CD4-positive, alpha-beta T cell treated with Interleukin-15 for 4 hours (primary cell): Measurements from ENCODE around the gene THSD4.
"Not testable (repeated sequence)": the region's sequence is repeated elsewhere in the genome, so short reads cannot be mapped to it uniquely, and the experiment has no call there.

Experiments
- DNase-seq: peaks from one replicate; pipeline ENCODE4 v3.0.0-alpha.2; 2020; ENCODE audit warnings: low spot score

The THSD4 gene

DNA sequence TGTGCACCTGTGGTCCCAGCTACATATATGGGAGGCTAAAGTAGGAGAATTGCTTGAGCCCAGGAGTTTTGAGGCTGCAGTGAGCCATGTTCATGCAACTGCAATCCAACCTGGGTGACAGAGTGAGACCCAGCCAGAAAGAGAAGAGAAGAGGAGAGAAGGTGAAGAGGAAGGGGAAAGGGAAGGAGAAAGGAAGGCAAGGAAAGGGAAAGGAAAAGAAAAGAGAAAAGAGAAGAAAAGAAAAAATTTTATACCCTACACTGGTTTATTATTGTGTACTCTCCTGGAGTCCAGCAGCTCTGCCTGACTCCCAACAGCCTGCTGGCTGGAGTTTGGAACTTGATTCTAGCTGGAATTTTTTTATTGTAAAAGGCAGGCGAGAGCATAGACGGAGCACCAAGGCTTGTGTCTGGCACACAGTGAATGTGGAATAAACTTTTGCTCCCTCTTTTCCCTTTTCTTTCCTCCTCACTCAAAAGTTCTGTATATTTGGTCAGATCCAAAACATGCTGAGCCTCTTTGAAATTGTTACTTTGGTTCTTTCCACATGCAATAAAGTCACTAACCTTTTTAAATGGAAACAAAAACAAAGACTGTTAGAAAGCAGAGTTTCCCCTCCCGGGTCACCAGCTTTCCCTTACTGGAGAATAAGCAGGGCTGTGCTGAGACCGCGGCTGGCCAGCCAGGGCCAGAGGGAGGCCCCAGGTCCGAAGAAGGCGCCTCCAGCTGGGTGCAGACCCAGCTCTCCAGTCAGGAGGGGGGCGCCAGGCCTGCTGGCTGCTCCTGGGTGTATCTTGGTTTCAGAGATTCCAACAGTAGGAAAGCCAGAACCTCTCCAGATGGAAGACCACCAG is 9.9 kb downstream of the THSD4 start:
- DNase-seq: no peak

DNA sequence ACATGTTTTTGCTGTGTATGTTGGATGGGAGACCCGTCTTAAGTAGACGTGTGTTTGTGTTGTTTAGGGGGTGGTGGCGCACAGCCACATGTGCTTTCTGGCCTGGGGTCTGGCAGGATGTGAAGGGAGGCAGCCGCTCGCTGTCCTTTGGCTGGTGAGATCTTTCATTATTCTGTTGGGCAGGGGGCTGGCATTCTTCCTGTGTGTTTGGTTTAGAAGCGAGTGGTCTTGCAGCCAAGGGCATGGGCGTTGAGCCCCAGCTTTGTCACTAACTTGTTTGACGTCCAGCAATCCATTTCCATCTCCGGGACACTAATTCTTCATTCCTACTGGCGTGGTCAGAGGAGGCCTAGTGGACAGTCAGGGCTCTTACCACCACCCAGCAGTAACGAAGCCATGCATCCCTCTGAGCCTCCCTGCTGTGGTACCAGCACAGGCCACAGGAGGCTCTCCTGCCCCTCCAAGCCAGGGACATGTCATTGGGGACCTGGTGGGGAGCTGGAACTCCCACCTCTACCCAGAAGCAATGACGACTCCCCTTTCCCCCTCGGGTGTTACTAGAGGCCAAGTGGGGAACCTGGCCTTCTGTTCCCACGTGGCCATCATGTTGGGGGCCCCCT is 10.7 kb downstream of the THSD4 start:
- DNase-seq: no peak

DNA sequence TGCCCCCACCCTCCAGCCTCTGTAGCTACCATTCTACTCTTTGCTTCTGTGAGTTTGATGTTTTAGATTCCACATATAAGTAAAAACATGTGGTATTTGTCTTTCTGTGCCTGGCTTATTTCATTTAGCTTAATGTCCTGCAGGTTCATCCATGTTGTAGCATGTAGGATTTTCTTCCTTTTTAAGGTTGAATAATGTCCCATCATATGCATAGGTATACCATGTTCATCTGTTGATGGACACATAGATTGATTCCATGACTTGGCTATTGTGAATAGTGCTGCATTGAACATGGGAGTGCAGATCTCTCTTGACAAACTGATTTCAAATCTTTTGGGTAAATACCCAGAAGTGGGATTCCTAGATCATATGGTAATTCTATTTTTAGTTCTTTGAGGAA is 11.8 kb downstream of the THSD4 start:
- DNase-seq: no peak

- not testable (repeated sequence) for DNase-seq
Observed at GRCh38 chr15:71128159-71128558, 12.9 kb downstream of the THSD4 start.

DNA sequence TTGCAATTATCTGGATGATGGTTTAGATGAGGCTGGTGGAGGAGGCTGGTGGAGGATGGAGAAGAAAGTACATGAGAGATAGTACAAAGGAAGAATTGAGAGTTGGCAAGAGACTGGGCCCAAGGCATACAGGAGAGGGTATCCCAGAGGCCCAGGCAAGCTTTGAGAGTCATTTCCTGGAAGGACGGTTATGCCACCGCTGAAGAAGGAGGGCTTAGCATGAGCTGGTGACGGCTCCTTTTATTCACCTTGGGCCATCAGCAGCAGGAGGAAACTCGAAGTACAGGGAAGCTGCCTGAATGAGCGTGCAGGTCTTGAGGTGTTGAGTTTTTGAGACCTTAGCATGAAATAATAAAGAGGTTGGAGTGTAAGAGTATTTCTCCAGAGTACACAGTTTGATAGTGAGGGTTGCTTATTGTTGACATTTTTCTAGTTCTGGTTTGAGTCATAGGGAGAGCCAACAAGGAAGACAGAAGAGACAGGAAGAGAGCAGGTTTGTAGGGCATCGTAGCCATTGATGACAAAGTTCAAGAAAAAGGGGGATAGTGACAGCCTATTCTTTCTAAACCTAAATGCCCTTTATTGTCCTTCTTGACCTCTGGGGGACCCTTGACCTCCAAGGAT is 13.8 kb downstream of the THSD4 start:
- no peak for DNase-seq

DNA sequence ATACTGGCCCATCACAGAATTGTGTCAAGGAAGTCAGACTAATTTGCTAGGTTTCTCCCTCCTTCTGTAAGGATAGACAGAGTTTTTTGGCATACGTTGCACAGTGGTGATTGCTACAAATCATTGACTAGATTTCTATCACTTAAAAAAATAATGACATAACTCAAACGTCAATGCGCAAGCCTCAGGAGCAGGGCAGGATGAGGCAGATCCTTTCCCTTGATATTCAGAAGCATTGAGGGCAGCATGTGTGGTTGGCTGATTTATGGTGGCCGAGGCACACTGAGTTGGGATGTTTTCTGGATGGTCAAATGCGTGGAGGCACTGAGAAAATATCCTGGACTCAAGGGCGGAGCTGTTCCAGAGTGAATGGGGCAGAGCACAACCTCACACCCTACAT is 14.4 kb downstream of the THSD4 start:
- no peak for DNase-seq

DNA sequence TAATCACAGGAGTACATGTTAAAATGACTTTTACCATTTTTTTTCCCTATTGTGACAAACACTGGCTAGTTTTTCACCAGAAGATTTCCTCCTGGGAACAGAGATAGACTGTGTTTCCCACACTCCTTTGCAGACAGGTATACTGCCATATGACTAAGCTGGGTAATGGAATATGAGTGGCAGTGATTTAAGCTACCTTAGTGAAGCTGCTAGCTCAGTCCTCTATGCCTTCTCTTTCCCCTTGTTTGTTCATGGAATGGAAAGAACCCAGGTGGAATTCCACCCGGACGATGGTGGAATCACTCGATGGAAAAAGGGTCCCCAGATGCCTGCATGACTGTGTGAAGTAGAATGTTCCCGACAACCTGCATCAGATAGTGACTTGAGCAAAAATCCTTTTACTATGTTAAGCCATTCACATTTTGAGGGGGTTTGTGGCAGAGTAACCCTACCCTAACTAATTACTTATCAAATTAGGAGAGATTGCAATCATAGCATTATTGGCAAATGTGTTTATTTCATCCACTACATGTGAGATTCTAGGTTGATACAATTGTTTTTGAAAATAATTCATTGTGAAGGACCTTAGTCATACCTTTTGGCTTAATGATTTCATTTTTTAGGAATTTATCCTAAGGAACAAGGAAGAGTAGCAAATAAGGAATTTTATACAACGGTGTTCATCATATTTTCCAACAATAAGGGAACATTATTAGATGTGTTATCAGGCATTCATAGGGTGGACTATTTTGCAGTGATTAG is 16.5 kb downstream of the THSD4 start:
- DNase-seq: no peak

DNA sequence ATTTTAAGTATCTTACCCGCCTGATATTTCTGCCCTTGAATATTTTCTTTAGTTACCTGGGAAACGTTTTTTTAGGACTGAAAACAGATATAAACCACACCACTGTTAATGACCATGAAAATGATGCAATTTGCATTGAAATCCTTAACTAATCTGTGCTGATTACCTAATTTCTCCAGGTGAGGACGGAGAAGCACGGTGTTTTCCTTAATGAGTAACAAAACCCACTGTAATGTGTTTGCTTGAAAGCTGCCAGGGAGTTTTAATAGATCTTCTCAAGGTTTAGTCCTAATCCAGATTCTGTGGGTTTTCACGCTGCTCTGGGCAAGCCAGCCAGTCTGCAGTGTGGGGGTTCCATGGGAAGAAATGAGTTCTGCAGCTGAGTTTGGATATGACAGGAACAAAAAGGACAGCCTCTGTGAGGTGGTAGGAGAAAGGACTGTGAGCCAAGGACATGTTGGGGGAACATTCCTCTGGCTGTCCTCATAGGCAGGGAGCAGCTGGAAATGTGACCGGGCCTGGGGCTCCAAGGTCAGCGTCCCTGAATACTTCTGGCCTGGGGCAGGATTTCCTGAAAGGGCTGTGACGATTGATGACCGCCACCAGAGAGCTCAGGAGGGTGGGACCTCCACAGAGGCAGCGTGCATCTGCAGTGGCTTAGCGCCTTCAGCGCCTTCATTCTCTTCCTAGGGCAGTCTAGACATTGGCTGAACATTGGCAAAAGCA is 18.6 kb downstream of the THSD4 start:
- no peak for DNase-seq

GRCh38 chr15:71136159-71136783 is 21.0 kb downstream of the THSD4 start:
- no peak for DNase-seq

DNA sequence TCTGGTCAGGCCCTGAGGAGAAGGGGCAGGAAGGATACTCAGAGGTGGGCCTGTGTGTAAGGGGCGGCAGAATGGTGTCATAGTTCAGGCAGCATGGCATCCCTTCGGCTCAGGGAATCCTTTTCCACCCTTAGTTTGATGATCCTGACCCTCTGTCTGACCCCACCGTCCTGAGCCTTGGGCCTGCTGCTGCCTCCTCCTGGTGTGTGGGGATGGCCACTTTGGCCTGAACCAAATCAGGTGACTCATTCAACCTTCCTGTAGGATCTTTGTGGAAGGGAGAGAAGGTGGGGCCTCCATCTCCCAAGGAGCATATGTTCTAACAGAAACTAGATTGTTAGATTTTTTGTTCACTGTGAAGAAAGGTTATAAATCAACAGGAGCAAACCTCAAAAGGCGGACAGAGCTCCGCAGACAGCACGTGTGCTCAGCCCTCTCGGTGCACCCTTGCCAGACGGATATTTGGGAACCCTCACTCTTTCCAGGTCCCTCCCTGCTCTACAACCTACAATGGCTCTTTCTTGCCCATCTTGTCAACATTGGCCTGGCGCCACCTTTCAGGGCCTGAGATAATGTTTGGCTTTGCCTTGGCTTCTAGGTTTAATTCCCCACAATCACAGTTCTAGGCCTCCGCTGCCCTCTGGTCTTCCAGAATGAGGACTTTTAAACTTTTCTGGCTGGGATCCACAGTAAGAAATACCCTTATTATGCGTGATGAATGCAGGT is 21.7 kb downstream of the THSD4 start:
- no peak for DNase-seq

GRCh38 chr15:71138473-71138872 is 23.2 kb downstream of the THSD4 start:
- no peak for DNase-seq

DNA sequence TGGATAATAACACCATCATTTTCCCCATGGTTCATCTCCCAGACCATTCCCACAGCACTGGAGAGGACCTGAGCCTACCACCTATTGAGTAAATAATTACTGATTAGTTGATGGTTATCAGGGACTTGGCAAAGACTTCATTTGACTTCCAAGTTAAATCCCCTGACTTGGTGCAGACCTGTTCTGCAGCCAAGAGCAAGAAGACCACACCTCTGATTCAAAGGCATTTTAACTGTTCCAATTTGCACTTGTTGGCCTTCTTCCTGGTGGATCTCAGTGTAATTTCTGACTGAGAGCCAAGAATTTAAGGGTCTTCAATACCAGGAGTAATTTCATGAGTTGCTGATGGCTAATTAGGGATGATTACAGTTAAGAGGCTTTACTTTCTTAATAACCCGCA is 24.0 kb downstream of the THSD4 start:
- no peak for DNase-seq

DNA sequence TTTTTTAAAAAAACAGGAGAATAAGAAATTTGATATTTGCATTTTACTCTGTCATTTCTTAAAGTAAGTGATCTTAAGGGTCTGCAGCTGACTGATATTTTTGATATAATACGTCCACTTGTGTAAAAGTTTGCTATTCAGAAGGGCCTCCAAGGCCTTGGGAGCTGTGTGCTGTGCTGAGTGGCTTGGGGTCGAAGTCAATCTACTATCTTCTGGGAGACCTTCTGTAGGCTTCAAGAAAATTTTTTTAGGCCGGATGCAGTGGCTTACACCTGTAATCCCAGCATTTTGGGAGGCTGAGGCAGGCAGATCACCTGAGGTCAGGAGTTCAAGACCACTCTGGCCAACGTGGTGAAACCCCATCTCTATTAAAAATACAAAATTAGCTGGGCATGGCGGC is 26.3 kb downstream of the THSD4 start:
- no peak for DNase-seq

DNA sequence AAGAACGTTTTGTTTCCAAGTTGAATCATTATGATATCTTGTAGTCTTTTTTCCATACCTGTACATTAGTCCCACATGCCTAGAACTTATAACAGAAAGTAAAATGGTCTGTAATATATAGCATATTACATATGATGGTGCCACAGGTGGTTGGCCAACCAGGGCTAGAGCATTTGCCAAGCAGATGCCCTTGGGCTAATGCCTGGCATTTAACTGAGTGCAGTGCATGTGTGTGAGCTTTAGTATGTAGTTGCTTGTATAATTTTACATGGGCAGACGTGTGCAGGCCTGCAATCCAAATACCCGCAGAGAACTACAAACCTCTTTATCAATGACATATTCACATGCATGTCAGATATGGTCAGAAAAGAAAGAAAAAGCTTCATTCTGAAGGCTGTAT is 27.5 kb downstream of the THSD4 start:
- DNase-seq: no peak

DNA sequence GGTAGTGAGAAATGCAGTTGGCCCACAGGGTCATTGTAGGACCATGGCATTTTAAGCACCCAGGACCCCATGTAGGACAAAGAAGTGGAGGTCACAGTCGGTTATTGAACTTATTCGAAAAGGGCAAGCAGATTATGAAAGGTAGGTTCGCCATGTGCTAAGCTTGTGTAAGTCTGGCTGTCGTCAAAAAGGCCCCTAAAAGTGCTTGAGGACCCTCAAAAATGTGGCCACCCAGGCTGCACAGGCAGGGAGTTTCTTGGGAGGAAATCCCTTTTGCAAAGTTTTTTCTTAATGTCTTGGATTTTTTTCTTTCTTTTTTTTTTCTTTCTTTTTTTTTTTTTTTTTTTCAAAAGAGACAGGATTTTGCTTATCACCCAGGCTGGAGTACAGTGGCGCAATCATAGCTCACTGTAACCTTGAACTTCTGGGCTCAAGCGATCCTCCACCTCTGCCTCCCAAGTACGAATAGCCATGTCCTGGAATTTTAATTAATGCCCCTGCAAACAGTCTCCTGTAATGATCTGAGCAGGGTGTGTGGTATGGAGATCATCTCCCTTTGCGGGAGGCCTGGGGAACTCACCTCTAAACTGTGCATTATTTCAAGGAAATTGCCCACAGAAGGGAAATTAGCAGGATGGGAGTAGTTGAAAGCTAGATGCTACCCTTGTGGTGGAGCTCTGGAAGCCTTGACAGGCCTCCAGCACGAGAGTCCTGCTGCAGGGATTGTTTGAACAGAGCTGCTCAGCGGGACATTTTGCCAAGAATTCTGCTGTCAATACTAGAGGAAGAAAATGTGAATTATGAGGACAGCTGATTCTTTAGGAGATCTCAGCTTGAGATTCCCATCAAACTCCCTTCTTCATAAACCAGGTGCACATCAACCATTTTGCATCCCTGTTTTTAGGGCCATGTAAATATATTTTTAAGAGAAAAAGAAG is 28.4 kb downstream of the THSD4 start:
- DNase-seq: no peak

- DNase-seq: no peak
Observed at GRCh38 chr15:71145648-71146047, 30.4 kb downstream of the THSD4 start.

- DNase-seq: no peak
Observed at GRCh38 chr15:71146580-71146982, 31.3 kb downstream of the THSD4 start.

DNA sequence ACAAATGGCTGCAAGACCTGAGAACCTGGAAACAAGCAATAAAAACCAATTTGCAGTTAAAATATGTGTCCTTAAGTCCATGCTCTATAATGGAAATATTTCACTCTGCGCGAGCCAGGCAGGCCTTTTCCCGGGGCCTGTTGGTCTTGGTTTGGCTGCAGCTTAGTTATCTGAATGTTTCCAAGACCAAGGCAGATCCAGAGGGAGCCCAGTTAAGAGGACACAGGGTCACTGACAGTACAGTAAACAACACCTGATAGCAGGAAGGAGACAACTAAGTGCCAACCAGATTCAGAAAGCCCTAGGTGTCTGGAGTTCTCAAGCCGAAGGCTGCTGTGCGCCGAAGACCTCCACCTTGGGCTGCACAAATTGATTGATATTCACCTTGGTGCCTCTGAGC is 32.8 kb downstream of the THSD4 start:
- DNase-seq: no peak
